Right atrium auricular region (tissue), 2 donors: ENCODE results near the gene KRT39. TPM values are rescaled to one million over a fixed set of nuclear protein-coding genes. Genes with fewer than 3 reads are reported as not detected.

ENCODE experiments used
- DNase-seq: peaks from one replicate; pipeline ENCODE4 v3.0.0-alpha.2; 2019; ENCODE audit warnings: low spot score
- H3K27ac ChIP-seq, 2 donors: fragments of 200-600 bp; sonication (generic); 1 replicate in 1 of 2; 2 replicates in 1 of 2; pipeline ENCODE4 v1.5.1; 2016 to 2019
- H3K27me3 ChIP-seq, 2 donors: fragments of 200-600 bp; sonication (generic); one replicate each; pipeline versions ENCODE4 v1.5.1 to v1.6.0; 2017 to 2019
- H3K36me3 ChIP-seq: fragments of 200-600 bp; sonication (generic); one replicate; pipeline ENCODE4 v1.5.1; 2016
- H3K4me1 ChIP-seq, 2 donors: fragments of 200-600 bp; sonication (generic); one replicate each; pipeline versions ENCODE4 v1.5.1 to v1.6.0; 2017 to 2019
- H3K4me3 ChIP-seq, 2 donors: fragments of 200-600 bp; sonication (generic); 1 replicate in 1 of 2; 2 replicates in 1 of 2; pipeline ENCODE4 v1.5.1; 2017 to 2019; ENCODE audit warnings: mild to moderate bottlenecking in 1 of 2, moderate library complexity in 1 of 2
- H3K9me3 ChIP-seq, 2 donors: fragments of 200-600 bp; sonication (generic); one replicate each; pipeline ENCODE4 v1.5.1; 2019
- CTCF ChIP-seq, 2 donors: fragments of 200-600 bp; sonication (generic); IDR thresholded peaks; one replicate each; pipeline ENCODE4 v1.5.1; 2019; ENCODE audit warnings: antibody characterized with exemption in 2 of 2
- total RNA-seq, 2 donors: library from RNA; depleted of rRNA; stranded (reverse); fragments of >200 nt; gene quantifications; one replicate each; pipeline ENCODE4 v1.1.0, GENCODE V29; 2016

KRT39 gene
- total RNA-seq, 2 donors from 2014 or later, result not detected

- DNase-seq, result no peak
- no peaks in the 10 kb centered on the region for H3K9me3 ChIP-seq
- H3K4me3 ChIP-seq, result no peak overlapping the region
- no peaks in the 10 kb centered on the region for H3K27me3 ChIP-seq
- no peaks in the 10 kb centered on the region for H3K4me1 ChIP-seq
- H3K27ac ChIP-seq, result no peak overlapping the region
- no peaks in the 10 kb centered on the region for H3K36me3 ChIP-seq
- TF ChIP-seq CTCF (IDR thresholded peaks at IDR 0.05), result no peak
These were observed 16.6 kb downstream of the KRT39 start for GRCh38 chr17:40950176-40950575.

GRCh38 chr17:40949418-40949817 is 17.3 kb downstream of the KRT39 start:
- Histone ChIP-seq H3K27me3 (no peaks in the 10 kb centered on the region), H3K9me3 (no peaks in the 10 kb centered on the region), H3K4me3 (no peak overlapping the region), H3K4me1 (no peaks in the 10 kb centered on the region), H3K27ac (no peak overlapping the region), H3K36me3 (no peaks in the 10 kb centered on the region)
- DNase-seq, result no peak
- no peak for TF ChIP-seq CTCF (IDR thresholded peaks at IDR 0.05)

GRCh38 chr17:40947929-40948328 is 18.8 kb downstream of the KRT39 start:
- no peaks in the 10 kb centered on the region for H3K9me3 ChIP-seq
- H3K27me3 ChIP-seq, result no peaks in the 10 kb centered on the region
- H3K4me1 ChIP-seq, result no peaks in the 10 kb centered on the region
- no peak overlapping the region for H3K4me3 ChIP-seq
- H3K36me3 ChIP-seq, result no peaks in the 10 kb centered on the region
- no peak for DNase-seq
- H3K27ac ChIP-seq, result no peak overlapping the region
- no peak for TF ChIP-seq CTCF (IDR thresholded peaks at IDR 0.05)

- TF ChIP-seq CTCF (IDR thresholded peaks at IDR 0.05), result no peak
- no peaks in the 10 kb centered on the region for H3K27me3 ChIP-seq
- H3K4me3 ChIP-seq, result no peak overlapping the region
- H3K4me1 ChIP-seq, result no peaks in the 10 kb centered on the region
- no peak overlapping the region for H3K27ac ChIP-seq
- H3K9me3 ChIP-seq, result no peaks in the 10 kb centered on the region
- H3K36me3 ChIP-seq, result no peaks in the 10 kb centered on the region
- DNase-seq, result no peak
These were observed 21.3 kb downstream of the KRT39 start for GRCh38 chr17:40945414-40945813.

- H3K4me1 ChIP-seq, result no peaks in the 10 kb centered on the region
- no peaks in the 10 kb centered on the region for H3K9me3 ChIP-seq
- H3K27me3 ChIP-seq, result no peaks in the 10 kb centered on the region
- no peak for DNase-seq
- H3K27ac ChIP-seq, result no peak overlapping the region
- H3K4me3 ChIP-seq, result no peak overlapping the region
- no peaks in the 10 kb centered on the region for H3K36me3 ChIP-seq
- no peak for TF ChIP-seq CTCF (IDR thresholded peaks at IDR 0.05)
These were observed 22.2 kb downstream of the KRT39 start for GRCh38 chr17:40944531-40944930.

- Histone ChIP-seq H3K36me3 (no peaks in the 10 kb centered on the region), H3K4me3 (no peak overlapping the region), H3K9me3 (no peaks in the 10 kb centered on the region), H3K27me3 (no peaks in the 10 kb centered on the region), H3K27ac (no peak overlapping the region), H3K4me1 (no peaks in the 10 kb centered on the region)
- DNase-seq, result no peak
- no peak for TF ChIP-seq CTCF (IDR thresholded peaks at IDR 0.05)
These were observed 24.2 kb downstream of the KRT39 start for GRCh38 chr17:40942553-40942952.
